Activated CD4-positive, alpha-beta T cell treated with anti-CD3 and anti-CD28 coated beads, Interleukin-10, Interleukin-2, amounts not matched to agents 100 ng/mL and 50 ng/mL, durations not matched to agents 16 hours and 8 hours (primary cell): Measurements from ENCODE around the gene ATP8A2.

Source experiments
- DNase-seq: peaks from one replicate; pipeline ENCODE4 v3.0.0-alpha.2; 2020

Gene ATP8A2

GRCh38 chr13:25901460-25902376, 529.9 kb downstream of the ATP8A2 start:
- peak; percentile 88 for DNase-seq

- DNase-seq = no peak
Measured at GRCh38 chr13:25902455-25902854, 530.7 kb downstream of the ATP8A2 start.

GRCh38 chr13:25902891-25903341, 531.1 kb downstream of the ATP8A2 start:
- peak; percentile 79 for DNase-seq

GRCh38 chr13:25904830-25905229, 533.1 kb downstream of the ATP8A2 start:
- DNase-seq = no peak

GRCh38 chr13:25905611-25906010, 533.8 kb downstream of the ATP8A2 start:
- DNase-seq = no peak

GRCh38 chr13:25906191-25906661, 534.5 kb downstream of the ATP8A2 start:
- DNase-seq = no peak

- no peak for DNase-seq
Measured at GRCh38 chr13:25908366-25908765, 536.6 kb downstream of the ATP8A2 start.

- DNase-seq = no peak
Measured at GRCh38 chr13:25910243-25910642, 538.5 kb downstream of the ATP8A2 start.

- DNase-seq = no peak
Measured at GRCh38 chr13:25910991-25911419, 539.2 kb downstream of the ATP8A2 start.

- no peak for DNase-seq
Measured at GRCh38 chr13:25912961-25913360, 541.2 kb downstream of the ATP8A2 start.

GRCh38 chr13:25915840-25916518, 544.2 kb downstream of the ATP8A2 start:
- DNase-seq = no peak

GRCh38 chr13:25920277-25920676, 548.5 kb downstream of the ATP8A2 start:
- no peak for DNase-seq

GRCh38 chr13:25920931-25921330, 549.2 kb downstream of the ATP8A2 start:
- DNase-seq = no peak

GRCh38 chr13:25922376-25922775, 550.6 kb downstream of the ATP8A2 start:
- no peak for DNase-seq

- no peak for DNase-seq
Measured at GRCh38 chr13:25923217-25924085, 551.7 kb downstream of the ATP8A2 start.

GRCh38 chr13:25927363-25927762, 555.6 kb downstream of the ATP8A2 start:
- no peak for DNase-seq

GRCh38 chr13:25927932-25928331, 556.2 kb downstream of the ATP8A2 start:
- DNase-seq = no peak

- no peak for DNase-seq
Measured at GRCh38 chr13:25928941-25929505, 557.2 kb downstream of the ATP8A2 start.

GRCh38 chr13:25929816-25930215, 558.0 kb downstream of the ATP8A2 start:
- DNase-seq = no peak

- no peak for DNase-seq
Measured at GRCh38 chr13:25930653-25931052, 558.9 kb downstream of the ATP8A2 start.

GRCh38 chr13:25932365-25932764, 560.6 kb downstream of the ATP8A2 start:
- no peak for DNase-seq

- DNase-seq = no peak
Measured at GRCh38 chr13:25933520-25933919, 561.7 kb downstream of the ATP8A2 start.

- no peak for DNase-seq
Measured at GRCh38 chr13:25934127-25934526, 562.4 kb downstream of the ATP8A2 start.
